GM12878 (cell line): ENCODE results near the gene RIPOR3.

Experiments used
- HDAC6 ChIP-seq: fragments of 200-600 bp; sonication (generic); IDR thresholded peaks from one replicate; pipeline ENCODE4 v1.8.0; 2017; ENCODE audit warnings: antibody characterized with exemption; ENCODE audit not compliant: unreplicated experiment
- POLR2AphosphoS2 ChIP-seq: IDR thresholded peaks from 2 replicates; pipeline ENCODE4 v1.6.1; 2011; ENCODE audit warnings: low read depth, mild to moderate bottlenecking, low read length, improper control_type of control experiment, moderate library complexity
- TF ChIP-seq, protein P1 (sequence below): IDR thresholded peaks from 2 replicates; pipeline ENCODE4 v1.6.1; 2012; ENCODE audit warnings: low read depth, low read length, improper control_type of control experiment

DNA sequence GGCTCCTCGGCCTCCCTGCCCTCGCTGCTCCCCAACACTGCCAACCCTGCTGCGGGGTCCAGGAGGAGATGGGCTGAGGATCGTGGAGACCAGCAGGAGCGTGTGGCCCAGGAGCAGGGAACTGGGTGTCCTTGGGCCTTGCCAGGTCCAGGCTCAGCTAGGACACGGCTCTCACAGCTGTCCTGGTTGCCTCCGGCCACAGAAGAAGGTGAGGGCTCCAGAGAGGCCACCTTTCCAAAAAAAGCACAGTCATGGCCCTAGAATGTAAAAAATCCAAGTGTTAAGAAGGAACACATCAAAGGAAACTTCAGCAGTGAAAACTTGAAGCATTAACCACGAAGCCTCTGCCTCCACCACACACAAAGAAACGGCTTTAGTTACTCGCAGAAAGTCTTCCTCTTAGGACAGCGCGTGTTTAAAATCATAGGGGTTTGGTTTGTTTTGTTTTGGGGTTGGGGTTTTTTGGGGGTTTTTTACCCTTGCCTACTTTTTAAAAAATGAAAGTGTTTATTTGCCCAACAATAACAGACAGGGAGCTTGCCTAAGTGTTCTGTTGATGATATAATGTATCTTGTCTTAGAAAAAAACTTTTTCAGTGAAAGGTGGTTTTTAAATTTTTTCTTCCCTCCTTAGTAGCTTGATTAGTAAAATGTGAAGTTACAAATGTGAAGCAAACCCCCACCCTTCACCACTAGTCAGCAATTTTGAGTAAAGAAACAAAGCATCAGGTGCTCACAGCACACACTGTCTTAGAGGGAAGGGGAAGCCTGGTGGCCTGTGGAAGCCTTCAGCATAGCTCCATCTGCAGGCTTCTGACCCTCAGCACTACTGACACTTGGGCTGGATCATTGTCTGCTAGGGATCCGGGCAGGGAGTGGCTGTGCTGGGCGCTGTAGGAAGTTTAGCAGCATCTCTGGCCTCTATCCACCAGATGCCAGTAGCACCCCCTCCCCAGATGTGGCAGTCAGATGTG, 121.2 kb downstream of the RIPOR3 start:
- TF ChIP-seq POLR2AphosphoS2 (no peak), HDAC6 (no peak)
- TF ChIP-seq, protein P1, sequence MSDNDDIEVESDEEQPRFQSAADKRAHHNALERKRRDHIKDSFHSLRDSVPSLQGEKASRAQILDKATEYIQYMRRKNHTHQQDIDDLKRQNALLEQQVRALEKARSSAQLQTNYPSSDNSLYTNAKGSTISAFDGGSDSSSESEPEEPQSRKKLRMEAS = no peak
